NT2/D1 (cell line): Measurements from ENCODE around the gene PAK3.

Experiments
- SUZ12 ChIP-seq: IDR thresholded peaks from 2 replicates; pipeline ENCODE4 v1.6.1; 2011; ENCODE audit not compliant: insufficient read length, insufficient read depth; ENCODE audit errors: extremely low read depth
- YY1 ChIP-seq: IDR thresholded peaks from 2 replicates; pipeline ENCODE4 v1.6.1; 2011; ENCODE audit not compliant: insufficient read length, insufficient read depth

DNA sequence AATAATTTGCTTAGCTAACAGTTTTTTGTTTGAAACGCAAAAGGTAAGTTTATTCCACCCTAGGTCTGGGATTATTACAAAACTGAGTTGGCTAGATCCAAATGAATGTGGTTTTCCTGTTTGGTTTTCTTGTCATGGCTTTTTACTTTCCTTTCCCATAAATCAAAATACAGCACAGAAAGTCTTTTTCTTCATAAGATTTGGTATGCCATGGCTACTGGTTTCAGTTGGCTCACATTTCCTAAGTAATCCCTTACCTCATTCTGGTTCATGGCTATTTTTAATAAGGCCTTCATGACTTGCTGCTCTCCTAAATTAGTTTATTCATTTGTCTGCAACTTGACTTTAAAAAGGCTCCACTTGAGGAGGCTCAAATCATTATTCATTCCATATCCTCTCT is 12.9 kb upstream of the PAK3 start:
- no peak for TF ChIP-seq YY1
- TF ChIP-seq SUZ12, result no peak
